GM12878 (cell line): ENCODE data around the gene GPRC5C.

ENCODE experiments used
- EP300 ChIP-seq, 2 experiments: fragments of 150-350 bp in 1 of 2; IDR thresholded peaks; 2 replicates each; pipeline ENCODE4 v1.6.1; 2011 to 2012; ENCODE audit warnings: low read depth in 2 of 2, low read length in 2 of 2, borderline replicate concordance in 1 of 2, improper control_type of control experiment in 1 of 2, inconsistent platforms in 1 of 2; ENCODE audit not compliant: control insufficient read depth in 1 of 2
- MXI1 ChIP-seq: fragments of 150-350 bp; IDR thresholded peaks from 2 replicates; pipeline ENCODE4 v1.6.1; 2011; ENCODE audit warnings: low read depth, mild to moderate bottlenecking, inconsistent platforms, low read length, improper control_type of control experiment
- POLR2AphosphoS5 ChIP-seq: IDR thresholded peaks from 2 replicates; pipeline ENCODE4 v1.6.1; 2011; ENCODE audit warnings: mild to moderate bottlenecking, low read length, inconsistent platforms
- RELA ChIP-seq: fragments of 450-650 bp; IDR thresholded peaks from 2 replicates; pipeline ENCODE4 v1.8.0; 2014; ENCODE audit warnings: borderline replicate concordance; ENCODE audit not compliant: partially characterized antibody
- TF ChIP-seq, protein P1 (sequence below): IDR thresholded peaks from 2 replicates; pipeline ENCODE4 v1.6.1; 2012; ENCODE audit warnings: mild to moderate bottlenecking, low read depth, low read length

DNA sequence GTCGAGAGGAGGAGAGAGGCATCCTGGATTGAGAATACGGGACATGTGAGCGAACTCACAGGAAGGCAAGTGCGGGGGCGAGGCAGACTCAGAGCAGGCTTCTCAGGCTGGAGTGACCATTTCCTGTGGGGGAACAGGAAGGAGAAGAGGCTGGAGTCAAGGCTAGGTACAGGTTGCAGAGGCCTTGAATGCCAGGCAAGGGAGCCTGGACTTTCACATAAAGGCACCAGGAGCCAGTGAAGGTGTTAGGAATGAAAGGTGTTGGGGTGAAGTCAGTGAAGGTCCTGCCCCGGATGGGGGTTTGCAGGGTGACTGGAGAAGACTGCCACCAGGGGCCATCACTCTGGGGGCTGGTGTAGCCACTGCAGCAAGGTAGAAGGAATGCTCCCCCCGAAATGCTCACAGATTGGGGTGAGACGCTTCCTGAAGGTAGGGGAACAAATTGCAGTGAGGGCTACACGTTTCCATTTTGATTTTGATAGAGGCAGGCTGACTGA, 5.3 kb upstream of the GPRC5C start:
- TF ChIP-seq MXI1, result no peak
- TF ChIP-seq RELA, result no peak
- TF ChIP-seq, protein P1, sequence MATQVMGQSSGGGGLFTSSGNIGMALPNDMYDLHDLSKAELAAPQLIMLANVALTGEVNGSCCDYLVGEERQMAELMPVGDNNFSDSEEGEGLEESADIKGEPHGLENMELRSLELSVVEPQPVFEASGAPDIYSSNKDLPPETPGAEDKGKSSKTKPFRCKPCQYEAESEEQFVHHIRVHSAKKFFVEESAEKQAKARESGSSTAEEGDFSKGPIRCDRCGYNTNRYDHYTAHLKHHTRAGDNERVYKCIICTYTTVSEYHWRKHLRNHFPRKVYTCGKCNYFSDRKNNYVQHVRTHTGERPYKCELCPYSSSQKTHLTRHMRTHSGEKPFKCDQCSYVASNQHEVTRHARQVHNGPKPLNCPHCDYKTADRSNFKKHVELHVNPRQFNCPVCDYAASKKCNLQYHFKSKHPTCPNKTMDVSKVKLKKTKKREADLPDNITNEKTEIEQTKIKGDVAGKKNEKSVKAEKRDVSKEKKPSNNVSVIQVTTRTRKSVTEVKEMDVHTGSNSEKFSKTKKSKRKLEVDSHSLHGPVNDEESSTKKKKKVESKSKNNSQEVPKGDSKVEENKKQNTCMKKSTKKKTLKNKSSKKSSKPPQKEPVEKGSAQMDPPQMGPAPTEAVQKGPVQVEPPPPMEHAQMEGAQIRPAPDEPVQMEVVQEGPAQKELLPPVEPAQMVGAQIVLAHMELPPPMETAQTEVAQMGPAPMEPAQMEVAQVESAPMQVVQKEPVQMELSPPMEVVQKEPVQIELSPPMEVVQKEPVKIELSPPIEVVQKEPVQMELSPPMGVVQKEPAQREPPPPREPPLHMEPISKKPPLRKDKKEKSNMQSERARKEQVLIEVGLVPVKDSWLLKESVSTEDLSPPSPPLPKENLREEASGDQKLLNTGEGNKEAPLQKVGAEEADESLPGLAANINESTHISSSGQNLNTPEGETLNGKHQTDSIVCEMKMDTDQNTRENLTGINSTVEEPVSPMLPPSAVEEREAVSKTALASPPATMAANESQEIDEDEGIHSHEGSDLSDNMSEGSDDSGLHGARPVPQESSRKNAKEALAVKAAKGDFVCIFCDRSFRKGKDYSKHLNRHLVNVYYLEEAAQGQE, result no peak
- TF ChIP-seq POLR2AphosphoS5, result no peak
- TF ChIP-seq EP300 (IDR thresholded peaks at IDR 0.05; ENCODE audit: borderline replicate concordance in 1 of 2, control insufficient read depth in 1 of 2, low read depth in 2 of 2, low read length in 2 of 2), result no peak
